ENCODE data around the gene SPINK5. TPM values are rescaled to one million over a fixed set of nuclear protein-coding genes. Genes with fewer than 3 reads are reported as not detected.
"Not testable (repeated sequence)": the region's sequence is repeated elsewhere in the genome, so short reads cannot be mapped to it uniquely, and the experiment has no call there.

Gene SPINK5
- total and polyA plus RNA-seq, 4 donors = 0.42 to 1.1 (median 0.72) TPM

GRCh38 chr5:148055160-148055559, 8.6 kb upstream of the SPINK5 start:
- intact Hi-C loops (cut with DNase I); H3K9me3 ChIP-seq (ENCODE audit: control insufficient read depth, low read length); H3K27ac ChIP-seq (ENCODE audit: low read depth in 1 of 2, low read length in 2 of 2); H3K36me3 ChIP-seq (ENCODE audit: control insufficient read depth in 1 of 2, insufficient read depth in 2 of 2, low read length in 1 of 2); DNase-seq; H3K4me1 ChIP-seq (ENCODE audit: control insufficient read depth in 1 of 2, insufficient read depth in 2 of 2, low read length in 2 of 2); H3K27me3 ChIP-seq (ENCODE audit: control insufficient read depth in 1 of 2, insufficient read depth in 2 of 2, low read length in 1 of 2); ATAC-seq (ENCODE audit: low FRiP score); H3K4me3 ChIP-seq (ENCODE audit: low read length in 2 of 2): not testable (repeated sequence)
- 56 to 59% methylated on average over 2 of the region's 2 CpGs for WGBS, 2 donors

- ATAC-seq (ENCODE audit: low FRiP score) (no peak), DNase-seq (no peak)
- WGBS, 2 donors = 42 to 43% methylated on average over 2 of the region's 2 CpGs
- Histone ChIP-seq H3K4me1 (ENCODE audit: control insufficient read depth in 1 of 2, insufficient read depth in 2 of 2, low read length in 2 of 2) (no peaks in the 10 kb centered on the region), H3K36me3 (ENCODE audit: control insufficient read depth in 1 of 2, insufficient read depth in 2 of 2, low read length in 1 of 2) (no peaks in the 10 kb centered on the region), H3K27ac (ENCODE audit: low read depth in 1 of 2, low read length in 2 of 2) (no peak overlapping the region), H3K27me3 (ENCODE audit: control insufficient read depth in 1 of 2, insufficient read depth in 2 of 2, low read length in 1 of 2) (no peaks in the 10 kb centered on the region), H3K9me3 (ENCODE audit: control insufficient read depth, low read length) (peaks cover 4% of the 10 kb centered on the region), H3K4me3 (ENCODE audit: low read length in 2 of 2) (no peak overlapping the region)
- intact Hi-C loops (cut with DNase I) = no loop called here
These were observed 3.5 kb upstream of the SPINK5 start for GRCh38 chr5:148060309-148060708.

GRCh38 chr5:148060881-148061280, 2.9 kb upstream of the SPINK5 start:
- intact Hi-C loops (cut with DNase I) = no loop called here
- no peak overlapping the region for H3K4me3 ChIP-seq (ENCODE audit: low read length in 2 of 2)
- ATAC-seq (ENCODE audit: low FRiP score) = no peak

GRCh38 chr5:148070621-148071020, 6.8 kb downstream of the SPINK5 start:
- no peak overlapping the region for H3K4me3 ChIP-seq (ENCODE audit: low read length in 2 of 2)
- no peaks in the 10 kb centered on the region for H3K27me3 ChIP-seq (ENCODE audit: control insufficient read depth in 1 of 2, insufficient read depth in 2 of 2, low read length in 1 of 2)
- DNase-seq (no peak), ATAC-seq (ENCODE audit: low FRiP score) (no peak)
- H3K9me3 ChIP-seq (ENCODE audit: control insufficient read depth, low read length) = no peaks in the 10 kb centered on the region
- intact Hi-C loops (cut with DNase I) = no loop called here
- H3K4me1 ChIP-seq (ENCODE audit: control insufficient read depth in 1 of 2, insufficient read depth in 2 of 2, low read length in 2 of 2) = no peaks in the 10 kb centered on the region
- WGBS, 2 donors = 74 to 76% methylated on average over 1 of the region's 1 CpG
- no peaks in the 10 kb centered on the region for H3K36me3 ChIP-seq (ENCODE audit: control insufficient read depth in 1 of 2, insufficient read depth in 2 of 2, low read length in 1 of 2)
- no peak overlapping the region for H3K27ac ChIP-seq (ENCODE audit: low read depth in 1 of 2, low read length in 2 of 2)

More at GRCh38 chr5:148060881-148061280, 2.9 kb upstream of the SPINK5 start:
- Histone ChIP-seq H3K27me3 (ENCODE audit: control insufficient read depth in 1 of 2, insufficient read depth in 2 of 2, low read length in 1 of 2) (no peaks in the 10 kb centered on the region), H3K27ac (ENCODE audit: low read depth in 1 of 2, low read length in 2 of 2) (no peak overlapping the region), H3K9me3 (ENCODE audit: control insufficient read depth, low read length) (peaks cover 2% of the 10 kb centered on the region), H3K36me3 (ENCODE audit: control insufficient read depth in 1 of 2, insufficient read depth in 2 of 2, low read length in 1 of 2) (no peaks in the 10 kb centered on the region), H3K4me1 (ENCODE audit: control insufficient read depth in 1 of 2, insufficient read depth in 2 of 2, low read length in 2 of 2) (no peaks in the 10 kb centered on the region)
- DNase-seq = no peak

- Histone ChIP-seq H3K9me3 (ENCODE audit: control insufficient read depth, low read length) (peaks cover 2% of the 10 kb centered on the region), H3K27ac (ENCODE audit: low read depth in 1 of 2, low read length in 2 of 2) (no peak overlapping the region), H3K27me3 (ENCODE audit: control insufficient read depth in 1 of 2, insufficient read depth in 2 of 2, low read length in 1 of 2) (no peaks in the 10 kb centered on the region), H3K4me1 (ENCODE audit: control insufficient read depth in 1 of 2, insufficient read depth in 2 of 2, low read length in 2 of 2) (no peaks in the 10 kb centered on the region), H3K4me3 (ENCODE audit: low read length in 2 of 2) (no peak overlapping the region), H3K36me3 (ENCODE audit: control insufficient read depth in 1 of 2, insufficient read depth in 2 of 2, low read length in 1 of 2) (no peaks in the 10 kb centered on the region)
- DNase-seq (no peak), ATAC-seq (ENCODE audit: low FRiP score) (no peak)
- intact Hi-C loops (cut with DNase I) = no loop called here
- WGBS, 2 donors = 84 to 85% methylated on average over 2 of the region's 2 CpGs
These were observed 8.4 kb downstream of the SPINK5 start for GRCh38 chr5:148072207-148072606.

GRCh38 chr5:148075529-148075928, 11.7 kb downstream of the SPINK5 start:
- DNase-seq = no peak
- Histone ChIP-seq H3K27me3 (ENCODE audit: control insufficient read depth in 1 of 2, insufficient read depth in 2 of 2, low read length in 1 of 2) (no peaks in the 10 kb centered on the region), H3K4me3 (ENCODE audit: low read length in 2 of 2) (no peak overlapping the region), H3K9me3 (ENCODE audit: control insufficient read depth, low read length) (peaks cover 2% of the 10 kb centered on the region), H3K4me1 (ENCODE audit: control insufficient read depth in 1 of 2, insufficient read depth in 2 of 2, low read length in 2 of 2) (no peaks in the 10 kb centered on the region), H3K27ac (ENCODE audit: low read depth in 1 of 2, low read length in 2 of 2) (no peak overlapping the region), H3K36me3 (ENCODE audit: control insufficient read depth in 1 of 2, insufficient read depth in 2 of 2, low read length in 1 of 2) (no peaks in the 10 kb centered on the region)
- 72 to 80% methylated on average over 2 of the region's 2 CpGs for WGBS, 2 donors
- intact Hi-C loops (cut with DNase I) = no loop called here
- no peak for ATAC-seq (ENCODE audit: low FRiP score)

GRCh38 chr5:148083203-148083602, 19.4 kb downstream of the SPINK5 start:
- Histone ChIP-seq H3K27me3 (ENCODE audit: control insufficient read depth in 1 of 2, insufficient read depth in 2 of 2, low read length in 1 of 2) (no peaks in the 10 kb centered on the region), H3K4me3 (ENCODE audit: low read length in 2 of 2) (no peak overlapping the region), H3K4me1 (ENCODE audit: control insufficient read depth in 1 of 2, insufficient read depth in 2 of 2, low read length in 2 of 2) (no peaks in the 10 kb centered on the region), H3K9me3 (ENCODE audit: control insufficient read depth, low read length) (no peaks in the 10 kb centered on the region), H3K36me3 (ENCODE audit: control insufficient read depth in 1 of 2, insufficient read depth in 2 of 2, low read length in 1 of 2) (no peaks in the 10 kb centered on the region), H3K27ac (ENCODE audit: low read depth in 1 of 2, low read length in 2 of 2) (no peak overlapping the region)
- DNase-seq (no peak), ATAC-seq (ENCODE audit: low FRiP score) (no peak)
- intact Hi-C loops (cut with DNase I) = no loop called here
- 80 to 85% methylated on average over 1 of the region's 1 CpG for WGBS, 2 donors

GRCh38 chr5:148084269-148084668, 20.5 kb downstream of the SPINK5 start:
- H3K27me3 ChIP-seq (ENCODE audit: control insufficient read depth in 1 of 2, insufficient read depth in 2 of 2, low read length in 1 of 2) = no peaks in the 10 kb centered on the region
- no peaks in the 10 kb centered on the region for H3K4me1 ChIP-seq (ENCODE audit: control insufficient read depth in 1 of 2, insufficient read depth in 2 of 2, low read length in 2 of 2)
- DNase-seq = no peak
- H3K27ac ChIP-seq (ENCODE audit: low read depth in 1 of 2, low read length in 2 of 2) = no peak overlapping the region
- intact Hi-C loops (cut with DNase I) = no loop called here
- no peaks in the 10 kb centered on the region for H3K36me3 ChIP-seq (ENCODE audit: control insufficient read depth in 1 of 2, insufficient read depth in 2 of 2, low read length in 1 of 2)
- no peak overlapping the region for H3K4me3 ChIP-seq (ENCODE audit: low read length in 2 of 2)
- no peaks in the 10 kb centered on the region for H3K9me3 ChIP-seq (ENCODE audit: control insufficient read depth, low read length)
- 66 to 81% methylated on average over 2 of the region's 2 CpGs for WGBS, 2 donors
- no peak for ATAC-seq (ENCODE audit: low FRiP score)

- DNase-seq (no peak), ATAC-seq (ENCODE audit: low FRiP score) (no peak)
- Histone ChIP-seq H3K27me3 (ENCODE audit: control insufficient read depth in 1 of 2, insufficient read depth in 2 of 2, low read length in 1 of 2) (no peaks in the 10 kb centered on the region), H3K27ac (ENCODE audit: low read depth in 1 of 2, low read length in 2 of 2) (no peak overlapping the region), H3K4me3 (ENCODE audit: low read length in 2 of 2) (no peak overlapping the region), H3K9me3 (ENCODE audit: control insufficient read depth, low read length) (no peaks in the 10 kb centered on the region), H3K4me1 (ENCODE audit: control insufficient read depth in 1 of 2, insufficient read depth in 2 of 2, low read length in 2 of 2) (no peaks in the 10 kb centered on the region), H3K36me3 (ENCODE audit: control insufficient read depth in 1 of 2, insufficient read depth in 2 of 2, low read length in 1 of 2) (no peaks in the 10 kb centered on the region)
- intact Hi-C loops (cut with DNase I) = no loop called here
These were observed 21.5 kb downstream of the SPINK5 start for GRCh38 chr5:148085310-148085709.
